ENCODE measurements around the gene CYP2C8.
"Not testable (repeated sequence)": the region's sequence is repeated elsewhere in the genome, so short reads cannot be mapped to it uniquely, and the experiment has no call there.

CYP2C8 gene

GRCh38 chr10:95069286-95069685 is at the start of gene CYP2C8:
TSS of gene CYP2C8 (minus strand) at chr10:95069497. CDS start at chr10:95069402, 95 bp downstream.
- DNase-seq (ENCODE audit: low spot score), result no peak

DNA sequence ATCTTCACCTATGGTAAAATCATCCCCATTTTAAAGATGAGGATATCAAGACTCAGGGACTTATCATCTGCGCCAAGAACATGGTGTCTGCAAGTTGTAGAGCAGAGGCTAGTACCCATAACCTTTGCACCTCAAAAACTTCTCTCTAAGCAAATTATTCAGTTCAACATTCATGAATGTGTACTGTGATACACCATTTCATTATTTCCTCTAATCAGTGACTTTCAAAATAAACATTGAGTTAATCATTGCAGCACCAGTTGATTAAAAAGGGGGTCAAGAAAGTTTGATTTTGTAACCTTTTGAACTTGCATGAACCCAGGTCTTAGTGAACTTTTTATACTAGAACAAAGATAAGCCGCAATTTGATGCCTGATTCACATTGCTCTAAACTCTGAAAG is 47.6 kb upstream of the CYP2C8 start:
- DNase-seq (ENCODE audit: low spot score), result no peak

DNA sequence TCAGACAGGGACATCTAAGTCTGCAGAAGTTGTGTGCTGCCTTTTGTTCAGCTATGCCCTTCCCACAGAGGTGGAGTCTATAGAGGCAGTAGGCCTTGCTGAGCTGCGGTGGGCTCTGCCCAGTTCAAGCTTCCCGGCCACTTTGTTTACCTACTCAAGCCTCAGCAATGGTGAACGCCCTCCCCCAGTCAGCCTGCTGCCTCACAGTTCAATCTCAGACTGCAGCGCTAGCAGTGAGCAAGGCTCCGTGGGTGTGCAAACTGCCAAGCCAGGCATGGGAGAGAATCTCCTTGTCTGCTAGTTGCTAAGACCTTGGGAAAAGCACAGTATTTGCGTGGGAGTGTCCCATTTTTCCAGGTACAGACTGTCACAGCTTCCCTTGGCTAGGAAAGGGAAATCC is 41.5 kb upstream of the CYP2C8 start:
- DNase-seq (ENCODE audit: low spot score), result not testable (repeated sequence)

GRCh38 chr10:95097805-95098204 is 28.5 kb upstream of the CYP2C8 start:
- peak; percentile 26 for DNase-seq (ENCODE audit: low spot score)

- no peak for DNase-seq (ENCODE audit: low spot score)
Measured at GRCh38 chr10:95096143-95096542, 26.8 kb upstream of the CYP2C8 start.

DNA sequence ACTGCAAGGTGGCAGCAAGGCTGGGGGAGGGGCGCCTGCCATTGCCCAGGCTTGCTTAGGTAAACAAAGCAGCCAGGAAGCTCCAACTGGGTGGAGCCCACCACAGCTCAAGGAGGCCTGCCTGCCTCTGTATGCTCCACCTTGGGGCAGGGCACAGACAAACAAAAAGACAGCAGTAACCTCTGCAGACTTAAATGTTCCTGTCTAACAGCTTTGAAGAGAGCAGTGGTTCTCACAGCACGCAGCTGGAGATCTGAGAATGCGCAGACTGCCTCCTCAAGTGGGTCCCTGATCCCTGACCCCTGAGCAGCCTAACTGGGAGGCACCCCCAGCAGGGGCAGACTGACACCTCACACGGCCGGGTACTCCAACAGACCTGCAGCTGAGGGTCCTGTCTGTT is 10.3 kb upstream of the CYP2C8 start:
- not testable (repeated sequence) for DNase-seq (ENCODE audit: low spot score)

GRCh38 chr10:95077556-95077955 is 8.3 kb upstream of the CYP2C8 start:
- no peak for DNase-seq (ENCODE audit: low spot score)

DNA sequence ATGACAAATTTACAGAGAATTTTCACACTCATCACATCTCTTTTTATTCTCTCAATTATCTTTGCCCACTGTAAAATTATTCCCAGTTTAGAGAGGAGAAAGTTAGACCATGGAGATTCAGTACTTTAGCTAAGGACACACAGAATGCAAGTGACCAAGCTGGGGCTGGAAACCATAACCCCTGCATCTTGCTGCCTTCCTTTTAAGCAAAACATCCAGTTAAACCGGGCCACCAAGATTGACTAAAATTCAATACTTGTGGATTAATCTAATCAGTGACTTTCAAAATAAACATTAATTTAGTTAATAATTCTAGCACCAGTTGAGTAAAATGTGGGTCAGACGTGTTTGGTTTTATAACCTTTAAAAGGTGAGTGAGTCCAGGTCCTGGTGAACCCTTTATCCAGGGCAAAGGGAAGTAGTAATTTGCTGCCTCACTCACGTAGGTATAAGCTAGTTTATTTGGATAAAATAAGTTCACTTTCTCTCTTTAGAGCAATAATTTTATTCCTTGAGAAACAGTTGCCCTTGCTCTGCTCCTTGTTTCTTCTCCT is 1.9 kb upstream of the CYP2C8 start:
- no peak for DNase-seq (ENCODE audit: low spot score)

DNA sequence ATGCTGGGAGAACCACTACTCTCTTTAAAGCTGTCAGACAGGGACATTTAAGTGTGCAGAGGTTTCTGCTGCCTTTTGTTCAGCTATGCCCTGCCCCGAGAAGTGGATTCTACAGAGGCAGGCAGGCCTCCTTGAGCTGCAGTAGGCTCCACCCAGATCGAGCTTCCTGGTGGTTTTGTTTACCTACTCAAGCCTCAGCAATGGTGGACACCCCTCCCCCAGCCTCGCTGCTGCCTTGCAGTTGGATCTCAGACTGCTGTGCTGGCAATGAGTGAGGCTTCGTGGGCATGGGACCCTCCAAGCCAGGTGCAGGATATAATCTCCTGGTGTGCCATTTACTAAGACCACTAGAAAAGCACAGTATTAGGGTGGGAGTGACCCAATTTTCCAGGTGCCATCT is 5.2 kb downstream of the CYP2C8 start:
- DNase-seq (ENCODE audit: low spot score), result not testable (repeated sequence)

- no peak for DNase-seq (ENCODE audit: low spot score)
Measured at GRCh38 chr10:95056744-95057363, 12.4 kb downstream of the CYP2C8 start.

GRCh38 chr10:95049919-95050318 is 19.4 kb downstream of the CYP2C8 start:
- no peak for DNase-seq (ENCODE audit: low spot score)

DNA sequence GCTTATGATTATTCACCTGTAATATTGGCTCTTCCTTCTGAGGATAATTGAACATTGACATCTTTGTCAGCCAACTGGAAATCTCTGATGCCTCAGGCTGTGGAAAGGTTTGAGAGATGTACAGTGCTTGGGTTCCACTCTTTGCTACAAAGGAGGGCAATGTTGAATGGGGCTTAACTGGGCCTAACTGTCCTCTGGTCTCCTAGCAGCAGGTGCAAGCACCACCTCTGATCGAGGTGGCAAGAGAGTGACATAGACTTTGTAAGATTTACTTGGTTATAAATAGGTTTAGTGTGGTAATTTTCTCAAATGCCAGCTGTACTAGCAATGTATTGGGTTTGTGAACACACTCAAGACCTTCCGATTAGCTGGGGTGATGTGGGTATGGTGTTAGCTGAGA is 21.1 kb downstream of the CYP2C8 start:
- no peak for DNase-seq (ENCODE audit: low spot score)

DNA sequence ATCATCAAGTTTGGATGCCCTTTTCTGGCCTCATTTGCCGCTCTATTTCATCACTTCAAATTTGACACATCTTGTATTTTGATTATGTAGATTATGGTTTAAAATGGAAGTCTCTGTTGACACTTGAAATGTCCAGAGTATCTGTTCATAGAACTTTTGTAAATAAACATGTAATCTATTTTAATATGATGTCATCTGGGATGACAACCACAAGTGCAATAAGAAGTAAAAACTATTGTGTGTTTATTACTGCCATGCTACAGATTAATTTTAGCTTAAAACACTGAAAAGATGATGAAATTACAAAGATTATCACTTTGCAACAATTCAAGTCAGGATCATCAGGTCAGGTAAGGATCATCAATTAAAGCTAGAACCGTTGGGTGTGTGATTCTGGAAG is 30.0 kb downstream of the CYP2C8 start:
- no peak for DNase-seq (ENCODE audit: low spot score)

- DNase-seq (ENCODE audit: low spot score), result no peak
Measured at GRCh38 chr10:95035332-95036295, 33.7 kb downstream of the CYP2C8 start.

GRCh38 chr10:95034401-95034800 is 34.9 kb downstream of the CYP2C8 start:
- no peak for DNase-seq (ENCODE audit: low spot score)

DNA sequence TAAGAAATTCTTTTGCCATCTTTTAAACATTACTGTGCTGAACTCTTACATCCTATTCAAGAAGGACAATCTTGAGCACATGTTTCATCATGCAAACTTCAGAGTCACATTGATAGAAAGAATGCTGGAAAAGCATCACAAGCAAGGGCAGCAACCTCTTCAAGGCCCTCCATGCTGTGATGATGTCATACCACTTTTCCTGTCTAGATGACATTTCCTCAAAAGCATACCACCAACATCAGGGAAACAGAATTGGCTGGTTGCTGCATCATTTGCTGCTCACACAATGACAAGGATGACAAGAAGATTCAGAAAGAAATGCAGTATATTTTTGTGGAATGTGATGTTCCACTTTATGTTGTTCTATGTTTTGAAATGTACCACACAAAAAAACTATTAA is 37.6 kb downstream of the CYP2C8 start:
- DNase-seq (ENCODE audit: low spot score), result no peak

GRCh38 chr10:95026461-95026860 is 42.8 kb downstream of the CYP2C8 start:
- no peak for DNase-seq (ENCODE audit: low spot score)

GRCh38 chr10:94997741-94998174 is 71.5 kb downstream of the CYP2C8 start:
- no peak for DNase-seq (ENCODE audit: low spot score)

DNA sequence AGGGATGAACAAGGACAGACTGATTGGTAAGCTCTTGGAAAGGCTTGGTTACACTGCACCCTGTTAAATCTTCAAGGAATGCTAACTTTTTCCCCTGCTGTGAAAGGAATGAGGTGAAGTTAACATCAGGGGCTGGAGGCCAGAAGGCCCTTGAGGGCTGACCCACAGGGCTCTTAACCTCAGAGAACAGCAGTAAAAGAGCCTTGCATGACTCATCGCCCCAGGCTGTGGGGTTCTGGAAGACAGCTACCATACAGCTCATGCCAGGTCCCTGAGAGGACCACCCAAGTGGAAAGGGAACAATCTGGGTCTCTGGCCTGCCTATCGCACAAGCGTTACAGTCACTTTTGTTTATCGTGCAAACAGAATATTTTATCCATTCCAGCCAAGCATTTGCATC is 76.5 kb downstream of the CYP2C8 start:
- no peak for DNase-seq (ENCODE audit: low spot score)

- DNase-seq (ENCODE audit: low spot score), result peak; percentile 46
Measured at GRCh38 chr10:94991243-94991888, 77.9 kb downstream of the CYP2C8 start.

- no peak for DNase-seq (ENCODE audit: low spot score)
Measured at GRCh38 chr10:94989192-94989591, 80.1 kb downstream of the CYP2C8 start.
